ENCODE measurements around the gene ACER3. TPM values are rescaled to one million over a fixed set of nuclear protein-coding genes. Genes with fewer than 3 reads are reported as not detected.

The ACER3 gene
- total RNA-seq, 2 donors from 2014 or later = 7.0 to 24.7 TPM

DNA sequence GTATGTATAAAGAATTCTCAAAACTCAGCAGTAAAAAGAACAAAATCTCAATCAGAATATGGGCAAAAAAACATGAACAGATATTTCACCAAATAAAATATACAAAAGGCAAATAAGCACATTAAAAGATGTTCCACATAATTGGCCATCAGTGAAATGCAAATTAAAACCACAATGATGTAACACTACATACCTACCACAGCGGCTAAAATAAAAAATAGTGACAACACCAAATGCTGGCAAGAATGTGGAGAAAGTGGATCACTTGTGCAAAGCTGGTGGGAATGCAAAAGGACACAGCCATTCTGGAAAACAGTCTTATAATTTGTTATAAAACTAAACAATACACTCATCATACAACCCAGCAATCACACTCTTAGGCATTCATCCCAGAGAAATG, 38.3 kb upstream of the ACER3 start:
- TF ChIP-seq, protein P1, sequence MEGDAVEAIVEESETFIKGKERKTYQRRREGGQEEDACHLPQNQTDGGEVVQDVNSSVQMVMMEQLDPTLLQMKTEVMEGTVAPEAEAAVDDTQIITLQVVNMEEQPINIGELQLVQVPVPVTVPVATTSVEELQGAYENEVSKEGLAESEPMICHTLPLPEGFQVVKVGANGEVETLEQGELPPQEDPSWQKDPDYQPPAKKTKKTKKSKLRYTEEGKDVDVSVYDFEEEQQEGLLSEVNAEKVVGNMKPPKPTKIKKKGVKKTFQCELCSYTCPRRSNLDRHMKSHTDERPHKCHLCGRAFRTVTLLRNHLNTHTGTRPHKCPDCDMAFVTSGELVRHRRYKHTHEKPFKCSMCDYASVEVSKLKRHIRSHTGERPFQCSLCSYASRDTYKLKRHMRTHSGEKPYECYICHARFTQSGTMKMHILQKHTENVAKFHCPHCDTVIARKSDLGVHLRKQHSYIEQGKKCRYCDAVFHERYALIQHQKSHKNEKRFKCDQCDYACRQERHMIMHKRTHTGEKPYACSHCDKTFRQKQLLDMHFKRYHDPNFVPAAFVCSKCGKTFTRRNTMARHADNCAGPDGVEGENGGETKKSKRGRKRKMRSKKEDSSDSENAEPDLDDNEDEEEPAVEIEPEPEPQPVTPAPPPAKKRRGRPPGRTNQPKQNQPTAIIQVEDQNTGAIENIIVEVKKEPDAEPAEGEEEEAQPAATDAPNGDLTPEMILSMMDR (IDR thresholded peaks at IDR 0.05) = no peak
- DNase-seq (ENCODE audit: low spot score) (no peak), ATAC-seq (ENCODE audit: insufficient number of reproducible peaks, low FRiP score, low read depth) (no peak)
- Histone ChIP-seq H3K9me3 (no peaks in the 10 kb centered on the region), H3K36me3 (no peaks in the 10 kb centered on the region), H3K4me3 (no peak overlapping the region), H3K4me1 (ENCODE audit: control insufficient read depth in 1 of 2, low read depth in 2 of 2) (no peaks in the 10 kb centered on the region), H3K27me3 (replicated peaks; ENCODE audit: insufficient read depth) (no peaks in the 10 kb centered on the region), H3K27ac (no peak overlapping the region)

DNA sequence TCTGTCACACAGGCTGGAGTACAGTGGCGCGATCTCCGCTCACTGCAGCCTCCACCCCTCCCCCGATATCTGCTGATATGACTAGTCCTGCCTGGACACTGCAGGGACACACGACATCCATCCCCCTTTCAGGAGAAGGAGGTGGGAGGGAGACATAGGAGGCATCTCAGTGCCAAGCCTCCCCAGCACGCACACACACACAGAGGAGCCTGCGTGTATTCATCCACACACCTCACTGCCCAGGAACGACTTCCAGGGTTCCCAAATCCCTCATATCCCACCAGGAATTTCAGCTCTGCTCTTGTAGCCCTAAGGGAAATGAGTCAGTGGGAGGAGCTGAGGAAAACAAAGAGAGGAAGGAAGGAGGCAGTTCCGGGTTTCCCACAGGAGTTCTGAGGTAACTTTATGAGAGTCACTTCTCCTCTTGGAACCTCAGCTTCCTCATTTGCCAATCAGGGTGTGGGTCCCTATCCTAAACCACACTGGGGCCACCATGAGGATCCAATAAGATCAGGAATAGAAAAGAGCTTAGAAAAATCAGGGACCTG, 37.2 kb upstream of the ACER3 start:
- H3K27ac ChIP-seq = no peak overlapping the region
- H3K9me3 ChIP-seq = no peaks in the 10 kb centered on the region
- no peak for ATAC-seq (ENCODE audit: insufficient number of reproducible peaks, low FRiP score, low read depth)
- no peaks in the 10 kb centered on the region for H3K36me3 ChIP-seq
- DNase-seq (ENCODE audit: low spot score) = no peak
- H3K4me1 ChIP-seq (ENCODE audit: control insufficient read depth in 1 of 2, low read depth in 2 of 2) = no peaks in the 10 kb centered on the region
- no peak overlapping the region for H3K4me3 ChIP-seq
- H3K27me3 ChIP-seq (replicated peaks; ENCODE audit: insufficient read depth) = no peaks in the 10 kb centered on the region
- TF ChIP-seq, protein P1 (IDR thresholded peaks at IDR 0.05) = no peak

DNA sequence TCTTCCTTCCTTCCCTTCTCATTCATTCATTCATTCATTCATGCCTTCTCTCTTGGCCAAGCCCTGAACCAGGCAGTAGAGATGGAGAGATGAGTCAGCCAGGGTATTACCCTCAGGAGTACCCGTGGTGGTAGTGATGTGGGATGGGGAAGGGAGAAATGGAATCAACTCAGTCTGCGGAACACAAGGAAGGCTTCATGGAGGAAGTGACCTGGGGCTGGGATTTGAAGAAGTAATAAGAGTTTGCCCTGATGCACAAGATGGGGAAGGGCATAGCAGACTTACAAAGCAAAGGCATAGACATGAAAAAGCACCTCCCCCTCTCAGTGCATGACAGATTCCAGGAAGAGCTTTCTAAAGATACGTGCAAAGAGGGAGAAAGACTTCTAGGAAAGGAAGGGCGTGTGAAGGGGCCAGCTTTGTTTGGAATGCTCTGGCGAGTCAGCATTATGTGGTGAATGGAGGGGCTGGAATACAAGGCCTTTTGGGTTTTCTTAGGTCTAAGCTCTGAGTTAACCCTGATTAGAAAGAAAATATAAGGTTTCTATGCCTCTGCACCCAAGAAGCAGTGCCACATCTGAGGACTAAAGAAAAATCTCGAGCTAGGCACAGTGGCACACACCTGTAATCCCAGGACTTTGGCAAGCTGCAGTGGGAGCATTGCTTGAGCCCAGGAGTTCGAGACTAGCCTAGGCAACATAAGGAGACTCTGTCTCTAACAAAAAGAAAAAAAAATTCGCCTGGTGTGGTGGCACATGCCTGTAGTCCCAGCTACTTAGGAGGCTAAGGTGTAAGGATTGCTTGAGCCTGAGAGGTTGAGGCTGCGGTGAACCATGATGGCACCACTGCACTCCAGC, 36.4 kb upstream of the ACER3 start:
- Histone ChIP-seq H3K36me3 (no peaks in the 10 kb centered on the region), H3K4me3 (no peak overlapping the region), H3K4me1 (ENCODE audit: control insufficient read depth in 1 of 2, low read depth in 2 of 2) (no peaks in the 10 kb centered on the region), H3K9me3 (no peaks in the 10 kb centered on the region), H3K27me3 (replicated peaks; ENCODE audit: insufficient read depth) (no peaks in the 10 kb centered on the region), H3K27ac (no peak overlapping the region)
- DNase-seq (ENCODE audit: low spot score) (no peak), ATAC-seq (ENCODE audit: insufficient number of reproducible peaks, low FRiP score, low read depth) (no peak)
- TF ChIP-seq, protein P1 (IDR thresholded peaks at IDR 0.05) = no peak

DNA sequence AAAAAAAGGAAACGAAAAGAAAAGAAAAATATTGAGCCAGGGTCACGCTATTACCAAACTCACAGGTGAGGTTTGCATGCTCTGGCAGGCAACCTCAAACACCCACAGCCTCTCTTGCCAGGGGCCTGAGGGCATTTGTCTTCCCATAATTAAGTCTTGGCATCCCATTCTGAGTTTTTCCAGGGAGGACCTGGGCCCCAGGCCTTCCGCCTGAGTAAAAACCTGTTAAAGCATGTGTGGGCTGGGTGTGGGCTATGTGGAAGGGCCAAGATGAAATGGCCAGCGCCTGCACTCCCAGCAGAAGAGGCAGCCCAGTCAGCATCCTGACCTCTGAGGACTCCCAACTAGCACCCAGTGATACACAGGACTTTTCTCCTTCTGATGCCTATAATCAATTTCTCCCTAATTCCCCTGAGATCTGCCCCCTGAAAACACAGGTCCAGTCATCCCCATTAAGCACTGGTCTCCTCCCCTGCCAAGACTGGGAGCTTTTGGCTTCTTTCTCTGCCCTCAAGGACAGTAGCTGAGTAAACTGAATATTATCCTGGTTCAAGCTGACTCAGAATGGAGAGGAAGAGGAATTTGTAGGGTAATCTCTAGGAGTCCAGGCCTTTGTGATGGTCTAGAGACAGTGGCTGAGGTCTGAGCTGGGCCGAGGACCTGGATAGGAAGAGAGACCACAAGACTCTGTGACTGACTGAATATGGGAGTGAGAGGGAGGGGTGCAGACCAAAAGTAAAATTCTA, 35.6 kb upstream of the ACER3 start:
- Histone ChIP-seq H3K4me3 (no peak overlapping the region), H3K27ac (no peak overlapping the region)
- ATAC-seq (ENCODE audit: insufficient number of reproducible peaks, low FRiP score, low read depth) = no peak

More for the DNA sequence above, 35.6 kb upstream of the ACER3 start:
- TF ChIP-seq, protein P1 (IDR thresholded peaks at IDR 0.05) = no peak
- Histone ChIP-seq H3K9me3 (no peaks in the 10 kb centered on the region), H3K36me3 (no peaks in the 10 kb centered on the region), H3K27me3 (replicated peaks; ENCODE audit: insufficient read depth) (no peaks in the 10 kb centered on the region), H3K4me1 (ENCODE audit: control insufficient read depth in 1 of 2, low read depth in 2 of 2) (no peaks in the 10 kb centered on the region)
- no peak for DNase-seq (ENCODE audit: low spot score)
